Measurements from ENCODE around the gene SNURF. TPM values are rescaled to one million over a fixed set of nuclear protein-coding genes. Genes with fewer than 3 reads are reported as not detected.
"Not testable (repeated sequence)": the region's sequence is repeated elsewhere in the genome, so short reads cannot be mapped to it uniquely, and the experiment has no call there.

The SNURF gene
- polyA plus RNA-seq, 1 donor (not counting 4 experiments of a cell fraction or from before 2014, with no cell fraction given), result 11.1 TPM

DNA sequence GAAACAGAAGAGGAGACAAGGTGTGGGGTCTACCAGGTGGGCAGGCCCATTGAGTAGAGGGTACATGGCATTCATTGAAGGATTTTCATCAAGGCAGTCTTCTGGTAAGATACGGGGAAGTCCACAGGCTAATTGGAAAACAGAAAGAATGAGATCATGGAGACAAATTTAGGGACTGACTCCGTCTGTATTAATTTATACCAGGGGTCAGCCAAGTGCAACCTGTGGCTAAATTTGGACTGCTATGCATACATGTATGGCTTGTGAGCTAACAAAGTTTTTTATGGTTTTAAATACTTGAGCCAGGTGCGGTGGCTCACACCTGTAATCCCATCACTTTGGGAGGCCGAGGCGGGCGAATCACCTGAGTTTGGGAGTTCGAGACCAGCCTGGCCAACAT is 21.1 kb upstream of the SNURF start:
- Histone ChIP-seq H3K27ac (ENCODE audit: control insufficient read depth, insufficient read depth, low read length) (no peak overlapping the region), H3K4me2 (ENCODE audit: control insufficient read depth, extremely low read depth, insufficient read depth, low read depth, low read length) (no peak overlapping the region), H3K4me1 (ENCODE audit: control insufficient read depth, extremely low read depth, insufficient read depth, low read length) (no peaks in the 10 kb centered on the region), H3K9me3 (ENCODE audit: control insufficient read depth, low read depth, low read length) (no peaks in the 10 kb centered on the region), H3K36me3 (ENCODE audit: control insufficient read depth in 2 of 2, extremely low read depth in 1 of 2, insufficient read depth in 2 of 2, low read length in 2 of 2) (no peaks in the 10 kb centered on the region), H3K9ac (ENCODE audit: control insufficient read depth, extremely low read depth, insufficient read depth, low read length) (no peak overlapping the region), H4K20me1 (ENCODE audit: control insufficient read depth, extremely low read depth, insufficient read depth, low read length) (no peaks in the 10 kb centered on the region), H3K9me1 (ENCODE audit: control insufficient read depth, extremely low read depth, insufficient read depth, low read length) (no peaks in the 10 kb centered on the region), H3K4me3 (ENCODE audit: control insufficient read depth in 2 of 3, extremely low read depth in 1 of 3, insufficient read depth in 2 of 3, low read depth in 1 of 3, low read length in 3 of 3) (no peak overlapping the region), H2AFZ (ENCODE audit: control insufficient read depth, low read length) (no peak overlapping the region), H3K27me3 (ENCODE audit: control insufficient read depth, extremely low read depth, insufficient read depth, low read length) (no peaks in the 10 kb centered on the region), H3K79me2 (ENCODE audit: control insufficient read depth, insufficient read depth, low read length) (no peaks in the 10 kb centered on the region)
- FAIRE-seq (no peak), DNase-seq (ENCODE audit: low read depth, low spot score) (no peak)
- dilution Hi-C loops (cut with MboI; ENCODE audit: extremely low pct_ligation_motif_present, low sequenced_read_pairs), result no loop called here
- TF ChIP-seq, protein P1, sequence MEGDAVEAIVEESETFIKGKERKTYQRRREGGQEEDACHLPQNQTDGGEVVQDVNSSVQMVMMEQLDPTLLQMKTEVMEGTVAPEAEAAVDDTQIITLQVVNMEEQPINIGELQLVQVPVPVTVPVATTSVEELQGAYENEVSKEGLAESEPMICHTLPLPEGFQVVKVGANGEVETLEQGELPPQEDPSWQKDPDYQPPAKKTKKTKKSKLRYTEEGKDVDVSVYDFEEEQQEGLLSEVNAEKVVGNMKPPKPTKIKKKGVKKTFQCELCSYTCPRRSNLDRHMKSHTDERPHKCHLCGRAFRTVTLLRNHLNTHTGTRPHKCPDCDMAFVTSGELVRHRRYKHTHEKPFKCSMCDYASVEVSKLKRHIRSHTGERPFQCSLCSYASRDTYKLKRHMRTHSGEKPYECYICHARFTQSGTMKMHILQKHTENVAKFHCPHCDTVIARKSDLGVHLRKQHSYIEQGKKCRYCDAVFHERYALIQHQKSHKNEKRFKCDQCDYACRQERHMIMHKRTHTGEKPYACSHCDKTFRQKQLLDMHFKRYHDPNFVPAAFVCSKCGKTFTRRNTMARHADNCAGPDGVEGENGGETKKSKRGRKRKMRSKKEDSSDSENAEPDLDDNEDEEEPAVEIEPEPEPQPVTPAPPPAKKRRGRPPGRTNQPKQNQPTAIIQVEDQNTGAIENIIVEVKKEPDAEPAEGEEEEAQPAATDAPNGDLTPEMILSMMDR (optimal IDR thresholded peaks at IDR 0.05 in 1 of 3, IDR thresholded peaks at IDR 0.05 in 1 of 3, conservative IDR thresholded peaks at IDR 0.05 in 1 of 3; ENCODE audit: extremely low read depth in 1 of 3, insufficient read depth in 2 of 3, low read length in 3 of 3), result no peak
- no peak for TF ChIP-seq EZH2 (IDR thresholded peaks at IDR 0.05; ENCODE audit: low read length)

DNA sequence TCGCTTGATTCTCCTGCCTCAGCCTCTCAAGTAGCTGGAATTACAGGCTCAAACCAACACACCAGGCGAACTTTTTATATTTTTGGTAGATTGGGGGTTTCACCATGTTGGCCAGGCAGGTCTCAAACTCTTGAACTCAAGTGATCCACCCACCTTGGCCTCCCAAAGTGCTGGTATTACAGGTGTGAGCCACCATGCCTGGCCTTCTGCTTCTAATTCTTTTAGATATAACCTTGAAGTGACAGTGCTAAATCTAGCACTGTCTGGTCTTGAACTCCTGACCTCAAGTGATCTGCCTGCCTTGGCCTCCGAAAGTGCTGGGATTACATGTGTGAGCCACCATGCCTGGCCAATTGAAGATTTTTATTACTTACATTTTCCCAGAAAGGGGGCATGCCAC is 16.6 kb upstream of the SNURF start:
- H3K4me1 ChIP-seq (ENCODE audit: control insufficient read depth, extremely low read depth, insufficient read depth, low read length); H3K27me3 ChIP-seq (ENCODE audit: control insufficient read depth, extremely low read depth, insufficient read depth, low read length); H3K36me3 ChIP-seq (ENCODE audit: control insufficient read depth in 2 of 2, extremely low read depth in 1 of 2, insufficient read depth in 2 of 2, low read length in 2 of 2); H3K4me2 ChIP-seq (ENCODE audit: control insufficient read depth, extremely low read depth, insufficient read depth, low read depth, low read length); H3K27ac ChIP-seq (ENCODE audit: control insufficient read depth, insufficient read depth, low read length); H3K79me2 ChIP-seq (ENCODE audit: control insufficient read depth, insufficient read depth, low read length); H2AFZ ChIP-seq (ENCODE audit: control insufficient read depth, low read length); H3K9me1 ChIP-seq (ENCODE audit: control insufficient read depth, extremely low read depth, insufficient read depth, low read length); H3K9ac ChIP-seq (ENCODE audit: control insufficient read depth, extremely low read depth, insufficient read depth, low read length); H3K4me3 ChIP-seq (ENCODE audit: control insufficient read depth in 2 of 3, extremely low read depth in 1 of 3, insufficient read depth in 2 of 3, low read depth in 1 of 3, low read length in 3 of 3); FAIRE-seq; dilution Hi-C loops (cut with MboI; ENCODE audit: extremely low pct_ligation_motif_present, low sequenced_read_pairs); DNase-seq (ENCODE audit: low read depth, low spot score); H3K9me3 ChIP-seq (ENCODE audit: control insufficient read depth, low read depth, low read length); H4K20me1 ChIP-seq (ENCODE audit: control insufficient read depth, extremely low read depth, insufficient read depth, low read length): not testable (repeated sequence)

DNA sequence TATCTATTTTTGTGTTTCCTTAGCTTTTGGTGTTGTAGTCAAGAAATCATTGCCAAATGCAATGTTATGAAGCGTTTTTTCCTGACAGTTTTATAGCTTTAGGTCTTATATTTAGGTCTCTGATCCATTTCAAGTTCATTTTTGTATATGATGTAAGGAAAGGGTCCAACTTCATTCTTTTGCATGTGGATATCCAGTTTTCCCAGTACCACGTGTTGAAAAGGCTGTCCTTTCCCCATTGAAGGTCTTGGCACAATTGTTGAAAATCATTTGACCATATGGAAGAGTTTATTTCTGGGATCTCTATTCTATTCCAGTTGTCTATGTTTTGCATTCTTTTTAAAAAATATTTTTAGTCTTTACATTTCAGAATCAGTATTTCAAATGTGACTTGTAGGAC is 14.6 kb upstream of the SNURF start:
- FAIRE-seq (no peak), DNase-seq (ENCODE audit: low read depth, low spot score) (no peak)
- Histone ChIP-seq H3K4me3 (ENCODE audit: control insufficient read depth in 2 of 3, extremely low read depth in 1 of 3, insufficient read depth in 2 of 3, low read depth in 1 of 3, low read length in 3 of 3) (no peak overlapping the region), H3K4me1 (ENCODE audit: control insufficient read depth, extremely low read depth, insufficient read depth, low read length) (no peaks in the 10 kb centered on the region), H3K4me2 (ENCODE audit: control insufficient read depth, extremely low read depth, insufficient read depth, low read depth, low read length) (no peak overlapping the region), H4K20me1 (ENCODE audit: control insufficient read depth, extremely low read depth, insufficient read depth, low read length) (no peaks in the 10 kb centered on the region), H3K9me3 (ENCODE audit: control insufficient read depth, low read depth, low read length) (no peaks in the 10 kb centered on the region), H3K9ac (ENCODE audit: control insufficient read depth, extremely low read depth, insufficient read depth, low read length) (no peak overlapping the region), H3K27ac (ENCODE audit: control insufficient read depth, insufficient read depth, low read length) (no peak overlapping the region), H2AFZ (ENCODE audit: control insufficient read depth, low read length) (no peak overlapping the region), H3K27me3 (ENCODE audit: control insufficient read depth, extremely low read depth, insufficient read depth, low read length) (no peaks in the 10 kb centered on the region), H3K79me2 (ENCODE audit: control insufficient read depth, insufficient read depth, low read length) (no peaks in the 10 kb centered on the region), H3K36me3 (ENCODE audit: control insufficient read depth in 2 of 2, extremely low read depth in 1 of 2, insufficient read depth in 2 of 2, low read length in 2 of 2) (no peaks in the 10 kb centered on the region), H3K9me1 (ENCODE audit: control insufficient read depth, extremely low read depth, insufficient read depth, low read length) (no peaks in the 10 kb centered on the region)
- dilution Hi-C loops (cut with MboI; ENCODE audit: extremely low pct_ligation_motif_present, low sequenced_read_pairs), result no loop called here
- no peak for TF ChIP-seq EZH2 (IDR thresholded peaks at IDR 0.05; ENCODE audit: low read length)
- TF ChIP-seq, protein P1 (optimal IDR thresholded peaks at IDR 0.05 in 1 of 3, IDR thresholded peaks at IDR 0.05 in 1 of 3, conservative IDR thresholded peaks at IDR 0.05 in 1 of 3; ENCODE audit: extremely low read depth in 1 of 3, insufficient read depth in 2 of 3, low read length in 3 of 3), result no peak
